ENCODE measurements around the gene FKBP2. TPM values are rescaled to one million over a fixed set of nuclear protein-coding genes. Genes with fewer than 3 reads are reported as not detected.
A peak's percentile ranks its signal among the peaks of the same experiment; 100 is the strongest.

FKBP2 gene
- total RNA-seq, 1 experiment from 2014 or later, result 87.4 TPM

DNA sequence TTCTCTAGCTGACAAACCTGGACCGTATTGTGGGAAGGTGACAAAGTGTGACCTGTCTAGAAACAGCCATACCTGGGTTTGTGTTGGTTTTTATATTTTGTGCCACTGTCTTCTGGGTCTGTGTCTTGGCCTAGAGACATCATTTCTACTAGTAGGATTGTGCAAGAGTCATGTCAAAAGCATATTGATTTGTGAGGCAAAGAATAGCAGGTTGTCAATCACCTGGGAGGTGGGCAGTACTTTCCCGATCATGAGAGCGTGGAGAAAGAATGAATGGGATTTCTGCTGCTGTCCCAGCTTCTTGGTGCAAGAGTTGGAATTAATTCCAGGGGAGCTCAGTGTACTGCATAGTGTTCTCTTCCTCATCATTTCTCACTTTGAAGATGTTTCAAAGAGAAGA is 39.4 kb upstream of the FKBP2 start:
- no peaks in the 10 kb centered on the region for H3K9me3 Mint-ChIP-seq (ENCODE audit: low read depth, unreplicated experiment)
- no TSS peak for BruUV-seq (replicated peaks)
- DNase-seq, result no peak
- intact Hi-C loops (cut with micrococcal nuclease; ENCODE audit: unreplicated experiment), result no loop called here
- peaks cover 9% of the 10 kb centered on the region for H3K4me1 Mint-ChIP-seq (ENCODE audit: low read depth, unreplicated experiment)
- H3K27ac Mint-ChIP-seq (ENCODE audit: unreplicated experiment), result peak overlapping the region; percentile 54
- no peak overlapping the region for H3K4me3 Mint-ChIP-seq (ENCODE audit: low read depth, unreplicated experiment)
- H3K27me3 Mint-ChIP-seq (ENCODE audit: unreplicated experiment), result no peaks in the 10 kb centered on the region
- H3K36me3 Mint-ChIP-seq (ENCODE audit: insufficient read depth, unreplicated experiment), result peaks cover 93% of the 10 kb centered on the region
- CTCF ChIA-PET, result no interaction called here
- TF ChIP-seq, protein P1, sequence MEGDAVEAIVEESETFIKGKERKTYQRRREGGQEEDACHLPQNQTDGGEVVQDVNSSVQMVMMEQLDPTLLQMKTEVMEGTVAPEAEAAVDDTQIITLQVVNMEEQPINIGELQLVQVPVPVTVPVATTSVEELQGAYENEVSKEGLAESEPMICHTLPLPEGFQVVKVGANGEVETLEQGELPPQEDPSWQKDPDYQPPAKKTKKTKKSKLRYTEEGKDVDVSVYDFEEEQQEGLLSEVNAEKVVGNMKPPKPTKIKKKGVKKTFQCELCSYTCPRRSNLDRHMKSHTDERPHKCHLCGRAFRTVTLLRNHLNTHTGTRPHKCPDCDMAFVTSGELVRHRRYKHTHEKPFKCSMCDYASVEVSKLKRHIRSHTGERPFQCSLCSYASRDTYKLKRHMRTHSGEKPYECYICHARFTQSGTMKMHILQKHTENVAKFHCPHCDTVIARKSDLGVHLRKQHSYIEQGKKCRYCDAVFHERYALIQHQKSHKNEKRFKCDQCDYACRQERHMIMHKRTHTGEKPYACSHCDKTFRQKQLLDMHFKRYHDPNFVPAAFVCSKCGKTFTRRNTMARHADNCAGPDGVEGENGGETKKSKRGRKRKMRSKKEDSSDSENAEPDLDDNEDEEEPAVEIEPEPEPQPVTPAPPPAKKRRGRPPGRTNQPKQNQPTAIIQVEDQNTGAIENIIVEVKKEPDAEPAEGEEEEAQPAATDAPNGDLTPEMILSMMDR (IDR thresholded peaks at IDR 0.05; ENCODE audit: unreplicated experiment), result no peak

DNA sequence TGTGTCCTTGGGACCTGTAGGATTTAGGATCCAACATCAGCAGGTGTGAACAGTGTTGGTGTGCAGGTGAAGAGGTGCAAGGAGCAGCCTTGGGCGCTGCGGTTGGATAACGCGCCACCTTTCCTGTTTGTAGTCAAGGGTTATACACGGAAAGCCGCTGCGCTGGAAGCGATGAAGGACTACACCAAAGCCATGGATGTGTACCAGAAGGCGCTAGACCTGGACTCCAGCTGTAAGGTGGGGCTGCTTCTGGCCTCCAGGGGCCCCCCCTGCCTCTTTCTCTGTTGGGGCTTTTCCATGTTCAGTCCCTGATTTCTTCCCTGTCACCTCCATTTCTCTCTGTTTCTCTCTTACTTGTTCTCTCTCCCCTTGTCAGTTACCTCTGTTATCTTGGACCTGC is 37.9 kb upstream of the FKBP2 start:
- no peak overlapping the region for H3K4me3 Mint-ChIP-seq (ENCODE audit: low read depth, unreplicated experiment)
- H3K27me3 Mint-ChIP-seq (ENCODE audit: unreplicated experiment), result no peaks in the 10 kb centered on the region
- H3K36me3 Mint-ChIP-seq (ENCODE audit: insufficient read depth, unreplicated experiment), result peaks cover 85% of the 10 kb centered on the region
- TF ChIP-seq, protein P1 (IDR thresholded peaks at IDR 0.05; ENCODE audit: unreplicated experiment), result no peak
- no peaks in the 10 kb centered on the region for H3K9me3 Mint-ChIP-seq (ENCODE audit: low read depth, unreplicated experiment)
- CTCF ChIA-PET, result no interaction called here
- intact Hi-C loops (cut with micrococcal nuclease; ENCODE audit: unreplicated experiment), result no loop called here
- no TSS peak for BruUV-seq (replicated peaks)
- no peak overlapping the region for H3K27ac Mint-ChIP-seq (ENCODE audit: unreplicated experiment)
- no peak for DNase-seq
- H3K4me1 Mint-ChIP-seq (ENCODE audit: low read depth, unreplicated experiment), result peaks cover 9% of the 10 kb centered on the region

DNA sequence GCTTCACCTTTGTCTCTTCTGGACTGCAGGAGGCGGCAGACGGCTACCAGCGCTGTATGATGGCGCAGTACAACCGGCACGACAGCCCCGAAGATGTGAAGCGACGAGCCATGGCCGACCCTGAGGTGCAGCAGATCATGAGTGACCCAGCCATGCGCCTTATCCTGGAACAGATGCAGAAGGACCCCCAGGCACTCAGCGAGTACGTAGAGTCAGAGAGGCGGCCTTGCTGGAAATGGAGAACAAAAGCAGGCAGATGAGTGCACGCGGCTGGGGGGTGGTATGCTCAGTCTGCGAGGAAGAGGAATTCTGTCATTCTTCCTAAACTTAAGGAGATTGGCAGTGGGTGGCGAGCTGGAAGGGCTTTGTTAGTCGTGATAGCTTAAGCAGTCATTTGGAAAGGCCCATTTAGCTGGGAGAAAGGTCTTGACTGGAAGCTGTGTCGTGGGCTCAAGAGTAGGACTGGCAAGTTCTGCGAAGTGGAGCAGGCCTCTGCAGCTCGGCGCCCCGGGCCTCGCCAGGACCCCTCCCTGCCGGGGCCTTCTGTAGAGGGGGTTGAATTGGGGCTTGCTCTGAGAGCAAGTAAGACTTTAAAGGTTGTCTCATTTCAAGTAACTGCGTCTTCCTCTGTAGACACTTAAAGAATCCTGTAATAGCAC is 37.3 kb upstream of the FKBP2 start:
- Mint-ChIP-seq H3K4me1 (ENCODE audit: low read depth, unreplicated experiment) (peaks cover 9% of the 10 kb centered on the region), H3K27me3 (ENCODE audit: unreplicated experiment) (no peaks in the 10 kb centered on the region), H3K27ac (ENCODE audit: unreplicated experiment) (no peak overlapping the region), H3K9me3 (ENCODE audit: low read depth, unreplicated experiment) (no peaks in the 10 kb centered on the region), H3K4me3 (ENCODE audit: low read depth, unreplicated experiment) (no peak overlapping the region), H3K36me3 (ENCODE audit: insufficient read depth, unreplicated experiment) (peaks cover 85% of the 10 kb centered on the region)
- no peak for DNase-seq
- no TSS peak for BruUV-seq (replicated peaks)
- CTCF ChIA-PET, result interaction anchor here (0.5 to 1.5 kb wide), 3 partner anchors 12 to 37 kb away, joined by 4 to 6 read pairs (median 5); partner anchors contain the start of gene STIP1
- TF ChIP-seq, protein P1 (IDR thresholded peaks at IDR 0.05; ENCODE audit: unreplicated experiment), result no peak
- intact Hi-C loops (cut with micrococcal nuclease; ENCODE audit: unreplicated experiment), result no loop called here

DNA sequence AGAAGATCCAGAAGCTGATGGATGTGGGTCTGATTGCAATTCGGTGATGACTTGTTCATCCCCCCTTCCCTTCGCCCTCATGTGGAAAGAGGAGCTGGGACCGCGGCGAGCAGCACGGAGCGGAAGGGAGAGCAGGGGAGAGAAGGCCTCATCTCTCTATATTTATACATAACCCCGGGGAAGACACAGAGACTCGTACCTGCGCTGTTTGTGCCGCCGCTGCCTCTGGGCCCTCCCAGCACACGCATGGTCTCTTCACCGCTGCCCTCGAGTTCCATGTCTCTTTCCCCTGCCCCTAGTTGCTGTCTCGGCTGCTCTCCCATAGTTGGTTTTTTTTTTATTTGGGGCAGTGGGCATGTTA is 36.8 kb upstream of the FKBP2 start:
- no peak for DNase-seq
- CTCF ChIA-PET, result interaction anchor here (0.5 to 1.9 kb wide), 13 partner anchors 13 to 151 kb away, joined by 3 to 16 read pairs (median 4); partner anchors contain the start of genes PLCB3, PRDX5, STIP1 and TRMT112
- no peaks in the 10 kb centered on the region for H3K27me3 Mint-ChIP-seq (ENCODE audit: unreplicated experiment)
- no peak overlapping the region for H3K4me3 Mint-ChIP-seq (ENCODE audit: low read depth, unreplicated experiment)
- TF ChIP-seq, protein P1 (IDR thresholded peaks at IDR 0.05; ENCODE audit: unreplicated experiment), result no peak
- H3K9me3 Mint-ChIP-seq (ENCODE audit: low read depth, unreplicated experiment), result no peaks in the 10 kb centered on the region
- H3K27ac Mint-ChIP-seq (ENCODE audit: unreplicated experiment), result peak overlapping the region; percentile 31
- H3K36me3 Mint-ChIP-seq (ENCODE audit: insufficient read depth, unreplicated experiment), result peaks cover 85% of the 10 kb centered on the region
- intact Hi-C loops (cut with micrococcal nuclease; ENCODE audit: unreplicated experiment), result no loop called here
- peaks cover 9% of the 10 kb centered on the region for H3K4me1 Mint-ChIP-seq (ENCODE audit: low read depth, unreplicated experiment)
- BruUV-seq (replicated peaks), result TSS peak; percentile 95

Data from Calu3 (cell line).